GM06990 (cell line): ENCODE data around the gene ENTPD2.

Experiments
- DNase-seq: peaks from one replicate; pipeline ENCODE4 v3.0.0-alpha.2; 2011; ENCODE audit not compliant: insufficient read length; ENCODE audit errors: extremely low read depth
- H3K27me3 ChIP-seq: replicated peaks from 2 replicates; pipeline ENCODE4 v1.6.0; 2011; ENCODE audit warnings: low read length; ENCODE audit not compliant: control insufficient read depth, insufficient read depth
- H3K36me3 ChIP-seq: 2 replicates; pipeline ENCODE4 v1.5.1; 2011; ENCODE audit warnings: low read length; ENCODE audit not compliant: control insufficient read depth, insufficient read depth
- H3K4me3 ChIP-seq: replicated peaks from 2 replicates; pipeline ENCODE4 v1.5.1; 2011; ENCODE audit warnings: low read depth, mild to moderate bottlenecking, control low read depth, low read length
- CTCF ChIP-seq: IDR thresholded peaks from 2 replicates; pipeline ENCODE4 v1.5.1; 2011; ENCODE audit warnings: low read length, control low read depth, mild to moderate bottlenecking, inconsistent platforms; ENCODE audit not compliant: insufficient read depth, poor library complexity, severe bottlenecking

Gene ENTPD2

GRCh38 chr9:137076636-137077009 lies 22.8 kb upstream of the ENTPD2 start:
- Histone ChIP-seq H3K27me3 (no peaks in the 10 kb centered on the region), H3K4me3 (peak overlapping the region; percentile 61), H3K36me3 (peaks cover 11% of the 10 kb centered on the region)
- no peak for TF ChIP-seq CTCF
- no peak for DNase-seq

- DNase-seq: no peak
- peaks cover 7% of the 10 kb centered on the region; the same call in 1 of the 2 replicates for H3K36me3 ChIP-seq
- TF ChIP-seq CTCF: no peak
- H3K4me3 ChIP-seq: no peak overlapping the region
- no peaks in the 10 kb centered on the region for H3K27me3 ChIP-seq
These were observed 21.5 kb upstream of the ENTPD2 start for GRCh38 chr9:137075275-137075775.

GRCh38 chr9:137074657-137075274 lies 20.9 kb upstream of the ENTPD2 start:
- Histone ChIP-seq H3K27me3 (no peaks in the 10 kb centered on the region), H3K36me3 (peaks cover 4% of the 10 kb centered on the region; the same call in 1 of the 2 replicates), H3K4me3 (no peak overlapping the region)
- TF ChIP-seq CTCF: no peak
- peak; percentile 64 for DNase-seq

GRCh38 chr9:137073992-137074399 lies 20.1 kb upstream of the ENTPD2 start:
- Histone ChIP-seq H3K27me3 (no peaks in the 10 kb centered on the region), H3K4me3 (no peak overlapping the region), H3K36me3 (no peaks in the 10 kb centered on the region)
- DNase-seq: no peak
- TF ChIP-seq CTCF: no peak

GRCh38 chr9:137071282-137071681 lies 17.4 kb upstream of the ENTPD2 start:
- H3K36me3 ChIP-seq: no peaks in the 10 kb centered on the region
- DNase-seq: no peak
- TF ChIP-seq CTCF: no peak
- no peaks in the 10 kb centered on the region for H3K27me3 ChIP-seq
- H3K4me3 ChIP-seq: no peak overlapping the region; the same call in 1 of the 2 replicates
